HG03432 (cell line): Measurements from ENCODE around the gene TRIM40.
"Not testable (repeated sequence)": the region's sequence is repeated elsewhere in the genome, so short reads cannot be mapped to it uniquely, and the experiment has no call there.

Source experiments
- ATAC-seq: cut with Tn5 transposase; IDR thresholded peaks from one replicate; pipeline ENCODE4 v1.9.1; 2021; ENCODE audit warnings: mild to moderate bottlenecking, moderate library complexity; ENCODE audit not compliant: unreplicated experiment

Gene TRIM40

GRCh38 chr6:30113003-30113759 lies 22.8 kb upstream of the TRIM40 start, which contains the start of gene TRIM31:
TRIM31 (minus strand) TSS chr6:30113090; CDS start chr6:30112805, 285 bp downstream.
- peak; percentile 70 for ATAC-seq

DNA sequence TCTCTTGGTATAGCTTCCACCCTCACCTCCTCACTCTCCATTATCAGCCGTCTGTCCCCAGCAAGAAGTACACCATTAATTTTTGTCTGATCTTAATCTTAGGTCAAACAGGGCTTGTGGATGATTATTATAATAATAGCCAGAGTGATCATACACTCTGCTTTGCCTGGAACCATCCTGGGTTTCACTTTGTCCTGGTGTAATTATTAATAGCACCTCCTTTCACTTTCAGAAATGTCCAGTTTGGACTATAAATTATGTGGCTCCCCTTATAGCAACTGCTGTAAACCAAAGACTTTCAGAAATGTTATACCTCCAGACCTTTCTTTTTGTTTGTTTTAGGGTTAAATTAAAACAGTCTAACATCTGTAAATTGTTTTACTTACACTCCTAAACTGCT lies 22.1 kb upstream of the TRIM40 start:
- ATAC-seq, result no peak

DNA sequence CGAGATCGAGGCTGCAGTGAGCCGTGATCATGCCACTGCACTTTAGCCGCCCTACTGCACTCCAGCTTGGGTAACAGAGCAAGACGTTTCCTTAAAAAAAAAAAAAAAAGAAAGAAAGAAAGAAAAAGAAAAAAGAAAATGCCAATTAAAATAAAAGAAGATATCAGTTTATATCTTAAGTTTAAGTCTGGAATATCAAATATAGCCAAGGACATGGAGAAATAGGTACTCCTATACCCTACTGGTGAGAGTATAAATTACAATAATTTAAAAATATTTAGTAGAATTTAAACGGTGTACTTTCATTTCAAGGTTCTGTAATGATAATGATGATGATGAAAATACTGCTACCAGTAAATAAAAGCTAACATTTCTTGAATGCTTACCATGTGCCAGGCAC lies 19.2 kb upstream of the TRIM40 start:
- no peak for ATAC-seq

- not testable (repeated sequence) for ATAC-seq
These were observed 17.2 kb upstream of the TRIM40 start for GRCh38 chr6:30118691-30119090.

GRCh38 chr6:30121446-30122366 lies 14.2 kb upstream of the TRIM40 start:
- ATAC-seq, result no peak

GRCh38 chr6:30122515-30122914 lies 13.4 kb upstream of the TRIM40 start:
- no peak for ATAC-seq

- ATAC-seq, result no peak
These were observed 8.5 kb upstream of the TRIM40 start for GRCh38 chr6:30127238-30128093.

DNA sequence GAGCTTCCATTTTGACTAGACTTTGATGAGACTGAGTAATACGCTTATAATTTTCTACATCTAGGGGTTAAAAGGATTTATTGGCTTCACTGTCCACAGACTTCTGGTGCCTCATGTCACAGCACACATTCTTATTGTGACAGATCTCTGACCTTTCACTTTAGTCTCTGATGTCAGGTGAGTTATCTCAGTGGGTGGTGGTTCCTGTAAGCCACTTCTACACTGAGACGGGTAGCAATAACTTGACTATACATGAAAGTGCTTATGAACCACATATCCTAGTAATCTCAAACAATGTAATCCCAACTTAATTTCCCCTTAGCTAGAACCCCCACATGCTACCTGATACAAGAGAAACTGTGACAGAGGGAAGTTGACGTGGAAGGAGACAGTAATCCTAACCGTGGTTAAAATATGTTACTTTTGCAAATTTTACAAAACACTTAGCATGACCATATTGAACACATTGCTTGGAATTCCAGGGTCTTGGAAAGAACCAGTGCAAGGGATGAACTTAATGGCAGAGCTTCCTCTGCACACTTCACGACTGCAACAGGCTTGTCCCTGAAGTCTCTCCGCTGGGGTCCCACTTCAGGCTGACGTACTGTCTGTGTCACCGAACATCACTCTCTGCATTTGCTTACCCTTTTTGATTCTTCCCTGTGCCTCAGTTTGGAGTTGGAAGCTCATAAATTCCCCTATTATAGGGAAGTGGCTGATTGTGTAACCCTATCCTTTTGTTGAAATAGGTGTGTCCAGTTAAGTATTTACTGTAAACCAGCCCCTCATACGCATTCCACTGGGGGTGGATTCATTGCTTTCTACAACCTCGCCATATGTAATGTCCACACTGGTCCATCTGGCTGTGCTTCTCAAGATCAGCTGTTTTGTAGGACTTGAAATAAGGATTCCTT lies 6.4 kb upstream of the TRIM40 start:
- no peak for ATAC-seq

GRCh38 chr6:30130179-30130679 lies 5.7 kb upstream of the TRIM40 start:
- ATAC-seq, result no peak

DNA sequence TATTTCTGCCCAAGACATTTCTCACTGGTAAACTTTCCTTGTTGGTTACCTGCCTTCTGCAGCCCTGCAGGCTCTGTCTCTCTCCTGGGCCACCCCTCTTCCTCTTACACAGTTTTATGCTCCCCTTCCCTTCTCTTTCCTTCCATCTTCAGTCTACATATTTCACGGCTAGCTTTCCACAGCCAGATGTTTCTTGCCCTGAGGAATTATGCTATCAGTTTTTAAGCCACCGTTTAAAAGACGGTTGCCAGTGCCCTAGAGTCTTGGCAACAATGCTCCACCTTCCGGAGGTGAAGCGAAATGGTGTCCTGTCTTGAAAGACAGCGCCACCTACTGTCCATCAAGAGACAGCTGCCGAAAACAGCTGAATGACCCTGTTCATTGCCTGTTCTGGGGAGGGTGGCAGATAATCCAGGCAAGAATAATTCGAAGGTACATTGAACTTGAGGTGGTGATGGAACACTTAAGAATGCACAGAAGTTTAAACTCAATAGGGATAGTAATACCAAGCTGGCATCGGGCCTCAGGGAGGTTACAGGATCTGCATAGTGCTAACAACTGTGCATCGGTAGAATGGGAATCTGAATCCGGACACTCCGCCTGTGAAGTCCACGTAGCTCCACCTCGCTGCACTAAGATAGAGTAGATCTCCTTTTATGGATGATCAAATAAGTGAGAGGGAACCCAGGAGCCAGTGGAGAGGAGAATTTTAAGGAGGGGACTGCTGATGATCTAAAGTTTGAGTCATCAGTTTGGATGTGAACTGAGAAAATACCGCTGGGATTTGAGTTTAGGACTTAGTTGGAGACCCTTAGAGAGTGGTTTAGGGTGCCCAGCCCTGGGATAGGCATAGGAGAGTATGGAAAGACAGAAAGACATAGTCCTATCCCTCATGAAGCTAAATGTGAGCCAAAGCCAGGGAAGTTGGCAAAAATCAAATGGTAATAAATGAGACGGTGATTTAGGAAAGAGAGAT lies 4.8 kb upstream of the TRIM40 start:
- no peak for ATAC-seq

- ATAC-seq, result no peak
These were observed 3.9 kb upstream of the TRIM40 start for GRCh38 chr6:30131947-30132497.

DNA sequence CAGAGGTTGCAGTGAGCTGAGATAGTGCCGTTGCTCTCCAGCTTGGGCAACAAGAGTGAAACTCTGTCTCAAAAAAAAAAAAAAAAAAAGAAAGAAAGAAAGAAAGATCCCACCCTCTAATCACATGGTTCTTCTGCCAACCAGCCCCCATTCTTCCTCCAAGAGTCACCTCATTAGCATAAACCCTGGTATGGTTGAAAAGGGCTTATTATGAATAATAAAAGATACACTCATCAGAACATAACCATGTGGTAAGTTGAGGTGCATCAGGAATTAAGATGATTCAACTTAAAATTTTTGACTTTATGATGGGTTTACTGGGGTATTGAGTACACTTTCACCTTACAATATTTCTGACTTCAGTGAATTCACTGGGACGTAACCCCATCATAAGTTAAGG lies 793 bp upstream of the TRIM40 start:
- no peak for ATAC-seq

DNA sequence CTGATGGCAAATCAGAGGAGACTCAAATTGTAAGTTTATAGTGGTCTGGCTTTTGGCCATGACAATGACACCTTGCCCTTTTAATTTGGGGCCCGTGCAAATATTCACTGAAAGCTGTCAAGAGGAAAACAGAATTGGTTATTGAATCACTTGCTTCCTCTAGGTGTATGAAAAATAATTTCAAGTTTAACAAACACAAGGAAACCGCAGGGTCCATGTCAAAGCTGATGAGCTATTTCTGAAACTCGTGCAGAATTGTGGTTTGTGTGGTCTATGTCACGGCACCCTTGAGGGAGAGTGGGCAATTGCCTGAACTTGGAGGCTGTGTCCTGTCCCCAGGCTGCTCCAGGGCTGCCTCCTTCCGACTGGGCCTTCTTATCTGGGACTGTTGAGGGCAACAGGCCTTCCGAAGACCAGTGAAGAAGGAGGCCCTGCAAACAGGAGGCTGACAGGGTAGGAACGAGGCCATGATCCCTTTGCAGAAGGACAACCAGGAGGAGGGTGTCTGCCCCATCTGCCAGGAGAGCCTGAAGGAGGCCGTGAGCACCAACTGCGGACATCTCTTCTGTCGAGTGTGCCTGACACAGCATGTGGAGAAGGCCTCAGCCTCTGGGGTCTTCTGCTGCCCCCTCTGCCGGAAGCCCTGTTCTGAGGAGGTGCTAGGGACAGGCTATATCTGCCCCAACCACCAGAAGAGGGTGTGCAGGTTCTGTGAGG lies 788 bp downstream of the TRIM40 start:
- no peak for ATAC-seq

DNA sequence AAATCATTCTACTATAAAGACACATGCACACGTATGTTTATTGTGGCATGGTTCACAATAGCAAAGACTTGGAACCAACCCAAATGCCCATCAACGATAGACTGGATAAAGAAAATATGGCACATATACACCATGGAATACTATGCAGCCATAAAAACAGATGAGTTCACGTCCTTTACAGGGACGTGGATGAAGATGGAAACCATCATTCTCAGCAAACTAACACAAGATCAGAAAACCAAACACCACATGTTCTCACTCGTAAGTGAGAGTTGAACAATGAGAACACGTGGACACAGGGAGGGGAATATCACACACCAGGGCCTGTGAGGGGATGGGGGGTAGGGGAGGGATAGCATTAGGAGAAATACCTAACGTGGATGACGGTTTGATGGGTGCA lies 4.3 kb downstream of the TRIM40 start:
- not testable (repeated sequence) for ATAC-seq

GRCh38 chr6:30142665-30143064 lies 6.7 kb downstream of the TRIM40 start:
- ATAC-seq, result no peak

- ATAC-seq, result no peak
These were observed 7.8 kb downstream of the TRIM40 start for GRCh38 chr6:30143780-30144179.

- ATAC-seq, result no peak
These were observed 8.9 kb downstream of the TRIM40 start for GRCh38 chr6:30144811-30145210.

DNA sequence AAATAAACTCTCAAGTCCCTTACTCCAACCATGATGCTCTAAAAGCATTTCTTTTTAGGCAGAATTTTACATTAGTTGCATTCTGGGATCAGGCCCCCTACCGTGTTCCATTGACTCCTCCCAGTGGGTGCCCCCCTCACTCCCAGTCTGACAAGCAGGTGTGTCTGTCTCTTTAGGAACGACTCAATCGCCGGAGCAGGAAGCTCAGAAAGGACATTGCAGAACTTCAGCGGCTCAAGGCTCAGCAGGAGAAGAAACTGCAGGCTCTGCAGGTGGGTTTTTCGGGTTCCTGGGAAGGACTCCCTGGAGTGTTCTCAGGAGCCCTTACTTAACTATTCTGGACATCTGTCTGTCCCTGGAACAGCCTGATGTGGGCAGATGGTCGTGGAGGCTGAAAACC lies 9.9 kb downstream of the TRIM40 start:
- no peak for ATAC-seq
